ENCODE results near the gene HSPA1B. TPM values are rescaled to one million over a fixed set of nuclear protein-coding genes. Genes with fewer than 3 reads are reported as not detected.
"Not testable (repeated sequence)": the region's sequence is repeated elsewhere in the genome, so short reads cannot be mapped to it uniquely, and the experiment has no call there.

HSPA1B gene
- total and polyA plus RNA-seq, 2 donors (not counting 1 experiment from before 2014, with no cell fraction given), result 79.2 to 145 TPM

DNA sequence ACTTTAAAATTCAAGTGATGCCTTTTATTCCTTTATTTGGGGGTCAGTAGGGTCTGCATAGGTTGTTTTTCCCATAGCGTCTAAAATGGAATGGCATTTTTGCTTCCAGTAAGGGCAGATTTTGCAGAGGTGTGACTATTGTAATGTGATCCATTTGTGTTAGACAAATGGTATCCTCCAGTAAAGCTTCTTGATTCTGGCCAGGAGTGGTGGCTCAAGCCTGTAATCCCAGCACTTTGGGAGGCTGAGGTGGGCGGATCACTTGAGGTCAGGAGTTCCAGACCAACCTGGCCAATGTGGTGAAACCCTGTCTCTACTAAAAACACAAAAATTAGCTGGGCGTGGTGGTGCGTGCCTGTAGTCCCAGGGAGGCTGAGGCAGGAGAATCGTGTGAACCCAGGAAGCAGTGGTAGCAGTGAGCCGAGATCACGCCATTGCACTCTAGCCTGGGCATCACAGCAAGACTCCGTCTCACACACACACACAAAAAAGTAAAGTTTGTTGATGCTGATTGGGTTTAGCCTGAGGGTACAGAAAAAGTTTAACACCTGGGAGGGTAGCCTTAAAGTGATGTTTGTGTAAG lies 9.5 kb upstream of the HSPA1B start:
- intact Hi-C loops (cut with micrococcal nuclease), result loop anchor here (5.0 kb wide), 1 partner anchor 44 kb away; the partner anchor contains the start of gene NEU1
- DNase-seq; H4K20me1 ChIP-seq (ENCODE audit: control insufficient read depth, insufficient read depth, low read length, poor library complexity, severe bottlenecking); POLR2A ChIA-PET; ATAC-seq (ENCODE audit: low read depth); H3K27me3 Mint-ChIP-seq; H3K9me3 ChIP-seq (ENCODE audit: control extremely low read depth in 1 of 3, control insufficient read depth in 2 of 3, insufficient read depth in 1 of 3, low read length in 2 of 3); H3K79me2 ChIP-seq (ENCODE audit: control insufficient read depth, insufficient read depth, low read length); H3K27me3 ChIP-seq (replicated peaks in 1 of 4; ENCODE audit: control extremely low read depth in 1 of 4, control insufficient read depth in 3 of 4, insufficient read depth in 4 of 4, low read length in 3 of 4); H3K36me3 ChIP-seq (replicated peaks in 1 of 2; ENCODE audit: control extremely low read depth in 1 of 2, control insufficient read depth in 1 of 2, extremely low read depth in 1 of 2, insufficient read depth in 2 of 2, low read length in 1 of 2); H3K9me3 Mint-ChIP-seq (ENCODE audit: insufficient read depth): not testable (repeated sequence)
- CTCF ChIA-PET, result interaction anchor here (1.0 to 1.2 kb wide), 2 partner anchors 12 to 88 kb away, joined by 3 to 10 read pairs; partner anchors contain the start of gene DDAH2
- WGBS (ENCODE audit: insufficient coverage), result 44% methylated on average over 5 of the region's 8 CpGs
- Histone ChIP-seq H2AFZ (ENCODE audit: insufficient read depth, low read depth, low read length, poor library complexity, severe bottlenecking) (peak overlapping the region; percentile 68), H3K4me1 (ENCODE audit: control insufficient read depth in 2 of 2, insufficient read depth in 2 of 2, low read length in 2 of 2) (peaks cover 30 to 48% of the 10 kb centered on the region in 2 donors), H3K4me2 (replicated peaks; ENCODE audit: low read depth, low read length, poor library complexity, severe bottlenecking) (peak overlapping the region; percentile 40), H3K4me3 (ENCODE audit: control extremely low read depth in 1 of 5, extremely low read depth in 1 of 5, insufficient read depth in 1 of 5, low read depth in 2 of 5, low read length in 4 of 5) (peak overlapping the region in 4 of 5 experiments; percentile 4 to 79 (median 40)), H3K27ac (ENCODE audit: low read length in 2 of 2) (peak overlapping the region in 1 of 2 donors; percentile 47), H3K9ac (ENCODE audit: low read length) (peak overlapping the region; percentile 58)
- H3K27ac Mint-ChIP-seq, result peak overlapping the region; percentile 74
- peaks cover 34% of the 10 kb centered on the region for H3K4me1 Mint-ChIP-seq
- H3K4me3 Mint-ChIP-seq, result peak overlapping the region; percentile 53

DNA sequence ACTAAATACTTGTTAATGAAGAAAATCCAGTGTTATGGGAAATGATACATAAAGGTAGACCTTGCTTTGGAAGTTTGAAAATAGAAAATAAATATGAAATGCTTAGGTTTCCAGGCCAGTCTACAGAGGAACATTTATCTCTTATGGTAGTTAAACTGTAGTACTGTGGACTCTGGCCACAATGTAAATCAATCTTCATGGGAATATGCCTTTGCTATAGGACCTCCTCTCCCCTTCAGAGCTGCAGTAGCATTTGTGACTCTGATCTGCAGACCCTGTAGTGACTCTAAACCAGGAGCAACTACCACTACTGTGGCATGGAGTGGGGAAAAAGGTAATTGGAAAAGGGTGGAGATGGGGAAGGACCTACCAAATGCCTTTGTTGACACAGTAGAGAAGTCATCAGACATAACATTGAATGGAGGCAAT lies 7.7 kb upstream of the HSPA1B start:
- Histone ChIP-seq H3K4me2 (replicated peaks; ENCODE audit: low read depth, low read length, poor library complexity, severe bottlenecking) (no peak overlapping the region), H4K20me1 (ENCODE audit: control insufficient read depth, insufficient read depth, low read length, poor library complexity, severe bottlenecking) (no peaks in the 10 kb centered on the region), H3K27me3 (replicated peaks in 1 of 4; ENCODE audit: control extremely low read depth in 1 of 4, control insufficient read depth in 3 of 4, insufficient read depth in 4 of 4, low read length in 3 of 4) (no peaks in the 10 kb centered on the region), H3K27ac (ENCODE audit: low read length in 2 of 2) (no peak overlapping the region), H2AFZ (ENCODE audit: insufficient read depth, low read depth, low read length, poor library complexity, severe bottlenecking) (no peak overlapping the region), H3K9me3 (ENCODE audit: control extremely low read depth in 1 of 3, control insufficient read depth in 2 of 3, insufficient read depth in 1 of 3, low read length in 2 of 3) (no peaks in the 10 kb centered on the region), H3K9ac (ENCODE audit: low read length) (no peak overlapping the region), H3K36me3 (replicated peaks in 1 of 2; ENCODE audit: control extremely low read depth in 1 of 2, control insufficient read depth in 1 of 2, extremely low read depth in 1 of 2, insufficient read depth in 2 of 2, low read length in 1 of 2) (no peaks in the 10 kb centered on the region), H3K4me3 (ENCODE audit: control extremely low read depth in 1 of 5, extremely low read depth in 1 of 5, insufficient read depth in 1 of 5, low read depth in 2 of 5, low read length in 4 of 5) (no peak overlapping the region), H3K4me1 (ENCODE audit: control insufficient read depth in 2 of 2, insufficient read depth in 2 of 2, low read length in 2 of 2) (peaks cover 24 to 33% of the 10 kb centered on the region in 2 donors), H3K79me2 (ENCODE audit: control insufficient read depth, insufficient read depth, low read length) (no peaks in the 10 kb centered on the region)
- peak overlapping the region; percentile 68 for H3K4me3 Mint-ChIP-seq
- H3K4me1 Mint-ChIP-seq, result peaks cover 26% of the 10 kb centered on the region
- ATAC-seq (ENCODE audit: low read depth) (no peak), DNase-seq (no peak)
- H3K27me3 Mint-ChIP-seq, result no peaks in the 10 kb centered on the region
- H3K9me3 Mint-ChIP-seq (ENCODE audit: insufficient read depth), result no peaks in the 10 kb centered on the region
- CTCF ChIA-PET, result interaction anchor here (0.7 to 1.5 kb wide), 4 partner anchors 13 to 92 kb away, joined by 3 to 7 read pairs (median 4); partner anchors contain the start of gene LSM2
- intact Hi-C loops (cut with micrococcal nuclease), result loop anchor here (5.0 kb wide), 1 partner anchor 42 kb away; the partner anchor contains the start of gene NEU1
- TF ChIP-seq EZH2 (IDR thresholded peaks at IDR 0.05; ENCODE audit: borderline replicate concordance, insufficient read depth, low read depth, low read length, poor library complexity, severe bottlenecking), result no peak
- TF ChIP-seq, protein P1, sequence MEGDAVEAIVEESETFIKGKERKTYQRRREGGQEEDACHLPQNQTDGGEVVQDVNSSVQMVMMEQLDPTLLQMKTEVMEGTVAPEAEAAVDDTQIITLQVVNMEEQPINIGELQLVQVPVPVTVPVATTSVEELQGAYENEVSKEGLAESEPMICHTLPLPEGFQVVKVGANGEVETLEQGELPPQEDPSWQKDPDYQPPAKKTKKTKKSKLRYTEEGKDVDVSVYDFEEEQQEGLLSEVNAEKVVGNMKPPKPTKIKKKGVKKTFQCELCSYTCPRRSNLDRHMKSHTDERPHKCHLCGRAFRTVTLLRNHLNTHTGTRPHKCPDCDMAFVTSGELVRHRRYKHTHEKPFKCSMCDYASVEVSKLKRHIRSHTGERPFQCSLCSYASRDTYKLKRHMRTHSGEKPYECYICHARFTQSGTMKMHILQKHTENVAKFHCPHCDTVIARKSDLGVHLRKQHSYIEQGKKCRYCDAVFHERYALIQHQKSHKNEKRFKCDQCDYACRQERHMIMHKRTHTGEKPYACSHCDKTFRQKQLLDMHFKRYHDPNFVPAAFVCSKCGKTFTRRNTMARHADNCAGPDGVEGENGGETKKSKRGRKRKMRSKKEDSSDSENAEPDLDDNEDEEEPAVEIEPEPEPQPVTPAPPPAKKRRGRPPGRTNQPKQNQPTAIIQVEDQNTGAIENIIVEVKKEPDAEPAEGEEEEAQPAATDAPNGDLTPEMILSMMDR (IDR thresholded peaks at IDR 0.05), result no peak
- POLR2A ChIA-PET, result interaction anchor here (0.7 kb wide), 1 partner anchor 89 kb away, joined by 11 read pairs; no protein-coding TSS in a partner anchor
- H3K27ac Mint-ChIP-seq, result peak overlapping the region; percentile 38

DNA sequence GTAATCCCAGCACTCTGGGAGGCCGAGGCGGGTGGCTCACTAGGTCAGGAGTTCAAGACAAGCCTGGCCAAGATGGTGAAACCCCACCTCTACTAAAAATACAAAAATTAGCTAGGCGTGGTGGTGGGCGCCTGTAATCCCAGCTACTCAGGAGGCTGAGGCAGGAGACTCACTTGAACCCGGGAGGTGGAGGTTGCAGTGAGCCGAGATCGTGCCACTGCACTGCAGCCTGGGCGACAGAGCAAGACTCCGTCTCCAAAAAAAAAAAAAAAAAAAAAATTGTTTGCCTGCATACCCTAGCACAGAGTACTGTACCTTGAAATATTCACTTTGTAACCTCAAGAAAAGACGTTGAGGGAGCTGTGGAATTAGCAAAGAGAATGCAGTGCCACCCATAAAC lies 7.1 kb upstream of the HSPA1B start:
- CTCF ChIA-PET, result interaction anchor here (0.9 to 1.5 kb wide), 3 partner anchors 68 to 93 kb away, joined by 3 to 7 read pairs (median 4); no protein-coding TSS in a partner anchor
- H3K27me3 ChIP-seq (replicated peaks in 1 of 4; ENCODE audit: control extremely low read depth in 1 of 4, control insufficient read depth in 3 of 4, insufficient read depth in 4 of 4, low read length in 3 of 4); H3K27ac ChIP-seq (ENCODE audit: low read length in 2 of 2); DNase-seq; H3K79me2 ChIP-seq (ENCODE audit: control insufficient read depth, insufficient read depth, low read length); H3K4me3 Mint-ChIP-seq; intact Hi-C loops (cut with micrococcal nuclease); H3K36me3 ChIP-seq (replicated peaks in 1 of 2; ENCODE audit: control extremely low read depth in 1 of 2, control insufficient read depth in 1 of 2, extremely low read depth in 1 of 2, insufficient read depth in 2 of 2, low read length in 1 of 2); H3K27ac Mint-ChIP-seq; ATAC-seq (ENCODE audit: low read depth); H4K20me1 ChIP-seq (ENCODE audit: control insufficient read depth, insufficient read depth, low read length, poor library complexity, severe bottlenecking); H3K9me3 Mint-ChIP-seq (ENCODE audit: insufficient read depth); H3K9me3 ChIP-seq (ENCODE audit: control extremely low read depth in 1 of 3, control insufficient read depth in 2 of 3, insufficient read depth in 1 of 3, low read length in 2 of 3); H3K4me2 ChIP-seq (replicated peaks; ENCODE audit: low read depth, low read length, poor library complexity, severe bottlenecking); H3K9ac ChIP-seq (ENCODE audit: low read length); H3K4me3 ChIP-seq (ENCODE audit: control extremely low read depth in 1 of 5, extremely low read depth in 1 of 5, insufficient read depth in 1 of 5, low read depth in 2 of 5, low read length in 4 of 5); H3K27me3 Mint-ChIP-seq; H2AFZ ChIP-seq (ENCODE audit: insufficient read depth, low read depth, low read length, poor library complexity, severe bottlenecking): not testable (repeated sequence)
- peaks cover 24 to 33% of the 10 kb centered on the region in 2 donors for H3K4me1 ChIP-seq (ENCODE audit: control insufficient read depth in 2 of 2, insufficient read depth in 2 of 2, low read length in 2 of 2)
- 96% methylated on average over 7 of the region's 10 CpGs for WGBS (ENCODE audit: insufficient coverage)
- peaks cover 25% of the 10 kb centered on the region for H3K4me1 Mint-ChIP-seq
- POLR2A ChIA-PET, result interaction anchor here (0.7 kb wide), 1 partner anchor 90 kb away, joined by 11 read pairs; no protein-coding TSS in a partner anchor

Data from B cell (primary cell).